Activated CD8-positive, alpha-beta memory T cell treated with anti-CD3 and anti-CD28 coated beads, Interleukin-2, amount 50 U/mL, for 4 hours (primary cell): Measurements from ENCODE around the gene SLC34A3.

Source experiments
- DNase-seq: peaks from one replicate; pipeline ENCODE4 v3.0.0-alpha.2; 2020

SLC34A3 gene

DNA sequence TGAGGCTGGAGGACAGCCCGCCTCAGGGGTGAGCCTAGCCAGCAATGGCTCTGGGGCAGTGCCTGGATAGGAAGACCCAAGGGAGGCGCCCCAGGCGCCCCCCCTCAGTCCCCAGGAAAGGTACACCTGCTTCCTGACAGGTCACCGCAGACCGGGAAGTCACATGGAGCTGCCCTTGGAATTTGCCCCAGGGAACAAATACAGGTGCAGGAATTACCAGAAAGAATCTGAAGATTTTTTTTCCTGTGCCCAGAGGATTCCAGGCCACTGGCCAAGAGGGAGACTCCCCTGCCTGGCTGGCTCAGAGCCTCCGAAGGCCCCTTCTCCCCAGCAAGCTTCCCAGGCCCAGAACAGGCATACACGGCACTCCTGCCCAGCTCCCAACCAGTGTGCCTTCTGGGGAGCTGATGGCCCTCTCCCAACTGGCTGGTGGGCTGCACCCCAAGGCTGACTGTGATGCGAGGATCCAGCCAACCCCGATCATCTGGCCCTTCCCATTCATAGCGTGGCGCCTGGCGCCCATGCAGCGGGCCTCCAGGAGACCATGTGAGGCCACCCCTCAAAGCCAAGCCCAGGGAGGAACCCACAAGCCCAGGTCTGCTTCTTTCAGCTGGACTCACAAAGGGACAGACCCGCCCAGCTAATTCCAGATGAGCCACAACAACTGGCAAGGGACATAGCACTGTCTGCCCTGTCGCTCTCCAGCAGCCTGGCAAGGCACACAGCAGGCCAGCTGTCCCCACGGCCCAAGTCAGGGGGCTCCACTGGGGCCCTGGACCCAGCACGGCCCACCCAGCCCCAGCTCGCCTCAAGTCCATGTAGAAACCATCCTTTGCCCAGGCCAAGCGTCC is 32.4 kb upstream of the SLC34A3 start:
- DNase-seq: no peak

DNA sequence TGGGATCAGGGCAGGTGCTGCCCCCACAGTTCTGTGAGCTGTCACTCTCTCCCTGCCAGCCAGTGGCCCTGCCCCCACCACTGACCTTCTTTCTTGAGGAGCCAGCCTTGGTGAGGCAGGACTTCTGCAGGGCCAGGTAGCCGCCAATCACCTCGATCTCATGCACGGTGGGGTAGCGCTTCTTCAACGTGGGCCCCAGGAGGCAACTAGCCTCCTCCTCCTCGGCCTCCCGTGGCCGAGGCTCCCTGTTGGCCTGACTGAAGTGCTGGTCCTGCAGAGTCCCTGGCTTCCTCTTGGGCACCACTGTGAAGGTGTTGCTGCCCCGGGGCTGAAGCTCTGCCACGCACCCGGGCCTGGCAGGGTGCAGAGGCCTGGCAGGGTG is 31.8 kb upstream of the SLC34A3 start:
- DNase-seq: no peak

DNA sequence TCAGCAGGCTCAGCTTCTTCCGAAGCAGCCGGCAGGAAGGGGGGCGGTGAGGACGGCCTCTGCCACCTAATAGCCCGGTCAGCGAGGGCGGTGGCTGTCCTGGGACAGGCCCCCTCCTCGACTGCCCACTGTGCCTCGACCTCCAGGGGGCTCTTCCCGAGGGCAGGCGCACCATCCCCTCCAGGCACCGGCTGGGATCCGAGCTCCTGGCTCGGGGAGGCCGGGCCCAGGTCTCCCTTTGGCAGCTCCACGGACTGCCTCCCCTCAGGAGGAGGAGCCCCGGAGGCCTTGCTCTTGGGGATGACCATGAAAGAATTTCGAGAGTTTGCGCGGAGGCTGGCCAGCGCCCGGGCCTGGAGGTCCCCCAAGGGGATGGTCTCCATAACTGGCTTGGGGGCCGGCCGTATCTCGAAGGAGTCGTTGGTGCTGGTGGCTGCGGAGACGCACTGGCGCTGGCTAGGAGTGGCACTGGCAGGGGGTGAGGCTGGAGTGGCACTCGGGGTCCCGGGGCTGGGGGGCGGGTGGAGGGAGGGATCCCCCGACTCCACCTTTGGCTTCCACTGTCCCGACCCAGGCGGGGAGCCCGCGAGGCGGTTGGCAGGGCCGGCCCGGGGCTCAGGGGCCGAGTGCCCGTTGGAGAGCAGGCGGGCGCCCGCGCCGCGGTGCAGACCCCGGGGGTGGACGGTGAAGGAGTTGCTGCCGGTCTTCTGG is 31.1 kb upstream of the SLC34A3 start:
- no peak for DNase-seq

DNA sequence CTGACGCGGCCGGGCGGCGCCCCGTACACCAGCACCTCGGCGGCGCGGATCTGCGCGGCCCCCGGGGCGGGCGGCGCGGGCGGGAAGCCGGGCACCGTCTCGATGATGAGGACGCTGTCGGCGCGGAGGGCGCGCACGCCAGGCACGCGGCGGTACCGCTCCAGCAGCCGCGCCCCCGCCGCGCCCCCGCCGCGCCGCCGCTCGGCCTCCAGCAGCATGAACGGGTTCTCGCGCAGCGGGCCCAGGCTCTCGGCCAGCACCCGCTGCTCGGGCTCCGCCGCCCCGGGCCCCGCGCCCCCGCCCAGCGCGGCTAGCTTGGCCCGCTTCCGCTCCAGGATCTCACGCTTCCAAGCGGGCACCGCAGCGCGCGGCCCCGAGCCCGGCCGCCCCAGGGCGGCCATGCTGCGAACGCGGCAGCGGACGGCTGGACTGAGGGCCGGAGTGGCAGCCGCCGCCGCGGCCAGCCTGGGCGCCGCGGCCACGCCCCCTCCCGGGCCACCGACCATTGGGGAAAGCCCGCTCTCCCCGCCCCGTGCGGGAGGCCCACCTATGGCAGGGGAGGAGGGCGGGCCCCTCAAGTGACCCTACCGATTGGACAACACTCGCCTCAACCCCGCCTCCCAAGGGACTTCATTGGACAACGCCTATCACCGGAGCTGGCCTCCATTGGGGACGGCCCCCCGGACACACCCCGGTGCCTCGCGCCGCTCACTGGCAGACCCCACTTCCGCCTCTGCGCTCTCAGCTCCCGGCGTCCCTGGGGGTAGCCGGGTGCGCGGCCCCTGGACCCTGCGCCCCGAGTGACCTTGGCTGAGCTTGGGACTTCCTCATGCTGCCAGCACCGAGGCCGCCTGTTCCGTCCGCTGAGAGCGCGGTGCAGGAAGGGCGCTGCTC is 30.1 kb upstream of the SLC34A3 start, which contains the start of gene TPRN:
Gene TPRN, minus strand, starts transcription at position 431 of the 894 bp plus-strand sequence. Its CDS starts 30 bp downstream, at position 401.
- peak; percentile 98 for DNase-seq

DNA sequence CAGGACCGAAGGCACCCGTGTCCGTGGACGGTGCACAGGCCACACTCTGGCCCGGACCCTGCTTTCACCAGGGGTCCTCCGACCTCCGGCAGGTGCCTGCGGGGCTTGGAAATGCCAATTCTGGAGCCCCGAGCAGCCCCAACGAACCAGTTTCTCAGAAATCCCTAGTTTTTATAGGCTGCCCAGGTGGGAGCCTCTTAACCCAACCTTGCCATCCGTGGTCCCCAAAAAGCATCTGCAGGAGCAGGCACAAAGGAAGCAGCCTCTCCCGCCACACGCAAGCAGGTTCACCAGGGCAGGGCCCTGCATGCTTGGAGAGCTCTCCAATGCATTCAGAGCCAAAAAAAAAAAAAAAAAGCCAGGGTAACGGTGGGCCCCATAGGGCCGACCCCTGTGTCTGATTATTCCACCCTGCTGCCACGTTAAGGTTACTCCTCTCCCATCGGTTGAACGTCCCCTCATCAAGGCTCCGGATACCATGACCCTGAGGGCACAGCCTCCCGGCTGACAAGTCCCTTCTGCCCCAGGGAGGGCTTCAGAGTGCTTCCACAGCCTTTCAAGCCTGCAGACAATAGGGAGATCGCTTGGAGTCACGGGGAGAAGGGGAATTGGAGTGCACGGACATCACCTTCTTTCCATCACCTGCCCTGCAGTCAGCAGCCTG is 29.4 kb upstream of the SLC34A3 start:
- DNase-seq: no peak

DNA sequence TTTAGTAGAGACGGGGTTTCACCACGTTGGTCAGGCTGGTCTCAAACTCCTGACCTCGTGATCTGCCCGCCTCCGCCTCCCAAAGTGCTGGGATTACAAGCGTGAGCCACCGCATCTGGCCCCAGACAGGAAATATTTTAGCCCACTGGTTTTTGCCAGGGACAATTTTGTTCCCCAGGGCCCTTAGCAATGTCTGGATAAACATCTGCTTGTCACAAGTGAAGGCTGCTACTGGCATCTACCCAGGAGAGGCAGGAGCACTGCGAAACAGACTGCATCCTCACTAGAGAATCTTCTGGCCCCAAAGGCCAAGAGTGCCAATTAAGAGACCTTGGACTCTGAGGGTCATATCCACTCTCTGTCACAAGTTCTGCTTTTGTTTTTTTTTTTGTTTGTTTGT is 27.7 kb upstream of the SLC34A3 start:
- DNase-seq: no peak

DNA sequence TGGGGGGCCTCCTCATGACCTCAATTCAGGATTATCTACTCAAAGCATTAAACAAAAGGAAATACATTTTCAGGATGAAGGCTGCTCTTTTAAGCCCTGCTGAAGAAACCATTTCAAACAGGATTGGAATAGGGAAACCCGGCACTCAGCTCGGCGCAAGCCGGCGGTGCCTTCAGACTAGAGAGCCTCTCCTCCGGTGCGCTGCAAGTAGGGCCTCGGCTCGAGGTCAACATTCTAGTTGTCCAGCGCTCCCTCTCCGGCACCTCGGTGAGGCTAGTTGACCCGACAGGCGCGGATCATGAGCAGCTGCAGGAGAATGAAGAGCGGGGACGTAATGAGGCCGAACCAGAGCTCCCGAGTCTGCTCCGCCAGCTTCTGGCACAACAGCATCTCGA is 26.0 kb upstream of the SLC34A3 start:
- no peak for DNase-seq

DNA sequence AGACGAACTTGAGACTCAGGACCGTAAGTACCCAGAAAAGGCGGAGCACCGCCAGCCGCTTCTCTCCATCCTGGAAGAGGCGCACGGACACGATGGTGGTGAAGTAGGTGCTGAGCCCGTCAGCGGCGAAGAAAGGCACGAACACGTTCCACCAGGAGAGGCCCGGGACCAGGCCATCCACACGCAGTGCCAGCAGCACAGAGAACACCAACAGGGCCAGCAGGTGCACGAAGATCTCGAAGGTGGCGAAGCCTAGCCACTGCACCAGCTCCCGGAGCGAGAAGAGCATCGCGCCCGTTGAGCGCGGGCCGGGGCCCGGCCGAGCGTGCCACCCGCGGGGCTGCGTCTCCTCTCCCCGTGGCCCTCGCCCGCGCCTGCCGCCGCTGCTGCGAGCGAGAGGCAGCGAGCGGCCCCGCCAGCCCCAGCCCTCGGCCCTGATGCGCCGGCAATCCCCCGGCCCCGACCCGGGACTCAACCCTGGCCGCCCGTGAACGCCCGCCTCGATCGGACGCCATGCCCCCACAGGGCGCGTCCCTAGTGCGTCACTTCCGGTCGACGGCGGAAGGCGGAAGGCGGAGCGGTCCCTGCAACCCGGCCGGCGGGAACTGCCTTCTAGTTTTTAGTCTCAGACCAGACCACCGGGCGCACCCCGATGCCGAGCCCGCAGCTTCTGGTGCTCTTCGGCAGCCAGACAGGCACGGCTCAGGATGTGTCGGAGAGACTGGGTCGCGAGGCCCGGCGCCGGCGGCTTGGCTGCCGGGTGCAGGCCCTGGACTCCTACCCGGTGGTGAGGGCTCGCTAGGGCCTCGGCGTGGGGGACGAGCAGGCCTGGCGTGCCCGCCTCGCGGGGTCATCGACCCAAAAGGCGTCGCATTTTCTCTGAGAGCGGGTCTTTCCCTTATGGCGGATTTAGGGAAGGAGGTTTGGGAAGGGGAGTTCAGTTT is 25.3 kb upstream of the SLC34A3 start, which contains the start of the genes NDOR1 and TMEM203:
Gene NDOR1, plus strand, starts transcription at position 575 of the 944 bp plus-strand sequence. Its CDS starts 78 bp downstream, at position 653.
Gene TMEM203, minus strand, starts transcription at position 523 of the 944 bp plus-strand sequence. Its CDS starts 234 bp downstream, at position 289.
- DNase-seq: peak; percentile 94

DNA sequence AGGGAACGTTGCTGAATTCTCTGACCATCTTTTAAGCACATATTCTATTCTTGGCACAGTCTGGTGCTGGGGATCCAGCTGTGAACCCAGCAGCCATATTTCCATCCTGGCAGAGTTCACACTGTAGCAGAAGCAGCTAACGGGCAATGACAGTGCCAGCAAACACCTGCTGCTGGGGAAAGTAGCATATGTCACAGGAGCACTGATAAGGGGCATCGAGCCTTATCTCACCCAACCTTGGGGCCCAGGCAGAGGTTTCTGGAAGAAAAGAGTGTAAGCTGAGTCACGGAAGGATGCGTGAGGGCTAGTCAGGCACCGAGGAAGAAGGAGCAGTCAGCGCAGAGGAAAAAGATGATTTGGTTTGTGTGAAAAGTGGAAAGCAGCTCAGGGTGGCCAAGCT is 24.1 kb upstream of the SLC34A3 start:
- DNase-seq: no peak

DNA sequence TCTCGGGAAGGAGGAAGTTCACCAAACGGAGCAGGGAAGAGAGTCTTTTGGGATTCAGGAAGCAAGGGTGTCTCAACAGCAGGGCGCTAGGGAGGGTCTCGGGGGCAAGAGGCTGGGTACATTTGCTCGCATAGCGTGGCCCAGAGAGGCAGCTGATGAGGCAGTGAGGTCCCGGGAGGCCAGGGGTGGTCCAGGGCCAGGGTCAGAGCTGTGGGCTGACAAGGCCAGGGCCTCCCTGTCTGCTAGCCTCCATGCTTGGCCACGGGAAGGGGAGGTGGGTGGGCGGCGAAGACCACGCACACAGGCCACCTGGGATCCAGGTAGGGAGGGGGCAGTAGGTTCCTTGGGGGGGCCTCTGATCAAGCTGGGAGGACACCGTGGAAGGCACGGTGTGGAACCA is 19.2 kb upstream of the SLC34A3 start:
- DNase-seq: no peak

DNA sequence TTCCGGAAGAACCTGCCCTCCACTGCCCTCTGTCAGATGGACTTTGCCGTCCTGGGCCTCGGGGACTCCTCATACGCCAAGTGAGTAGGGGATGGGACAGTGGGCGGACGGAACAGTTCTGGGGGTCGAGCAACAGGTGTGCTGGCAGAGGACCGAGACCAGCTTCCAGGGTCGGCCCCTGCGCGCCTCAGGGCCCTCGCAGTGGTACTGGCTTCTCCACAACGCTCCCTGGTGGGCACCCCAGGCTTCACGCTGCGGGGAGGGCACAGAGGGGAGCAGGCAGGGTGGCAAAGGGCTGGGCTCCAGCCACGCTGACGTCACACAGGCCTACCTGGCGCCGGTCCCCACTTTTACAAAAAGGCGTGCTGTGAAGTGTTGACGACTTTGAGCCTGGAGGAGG is 18.2 kb upstream of the SLC34A3 start:
- no peak for DNase-seq

DNA sequence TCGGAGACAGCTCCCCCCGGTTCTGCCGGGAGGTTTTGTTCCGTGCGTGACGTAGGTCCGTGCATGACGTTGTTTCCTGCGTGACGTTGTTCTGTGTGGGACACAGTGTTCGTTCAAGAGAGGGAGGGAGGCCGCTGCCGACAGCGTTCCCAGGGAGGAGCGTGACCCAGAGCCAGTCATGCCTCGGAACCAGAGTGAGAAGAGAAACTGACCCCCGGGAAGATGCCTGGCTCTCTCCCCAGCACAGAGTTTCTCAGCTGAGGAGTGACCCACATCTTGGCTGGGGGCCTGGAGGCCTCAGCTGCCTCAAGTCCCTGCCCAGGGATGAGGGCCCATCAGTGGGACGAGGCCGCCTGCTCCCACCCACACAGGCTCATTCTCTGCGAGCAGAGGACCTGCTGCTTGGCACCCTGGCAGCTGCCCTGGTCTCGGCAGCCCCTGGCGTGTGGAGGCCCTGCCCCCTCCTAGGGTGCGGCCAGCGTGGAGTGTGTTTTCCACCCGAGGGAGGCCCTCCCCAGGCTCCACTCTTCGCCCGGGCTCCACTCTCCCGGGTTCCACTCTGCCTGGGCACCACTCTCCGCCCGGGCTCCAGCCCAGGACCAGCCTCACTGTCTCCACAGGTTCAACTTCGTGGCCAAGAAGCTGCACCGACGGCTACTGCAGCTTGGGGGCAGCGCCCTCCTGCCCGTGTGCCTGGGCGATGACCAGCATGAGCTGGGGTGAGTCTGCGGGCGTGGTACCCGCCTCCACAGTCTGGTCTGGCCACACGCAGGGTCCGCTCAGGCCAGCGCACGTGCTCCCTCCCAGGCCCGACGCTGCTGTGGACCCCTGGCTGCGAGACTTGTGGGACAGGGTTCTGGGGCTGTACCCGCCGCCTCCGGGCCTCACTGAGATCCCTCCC is 17.3 kb upstream of the SLC34A3 start:
- no peak for DNase-seq

DNA sequence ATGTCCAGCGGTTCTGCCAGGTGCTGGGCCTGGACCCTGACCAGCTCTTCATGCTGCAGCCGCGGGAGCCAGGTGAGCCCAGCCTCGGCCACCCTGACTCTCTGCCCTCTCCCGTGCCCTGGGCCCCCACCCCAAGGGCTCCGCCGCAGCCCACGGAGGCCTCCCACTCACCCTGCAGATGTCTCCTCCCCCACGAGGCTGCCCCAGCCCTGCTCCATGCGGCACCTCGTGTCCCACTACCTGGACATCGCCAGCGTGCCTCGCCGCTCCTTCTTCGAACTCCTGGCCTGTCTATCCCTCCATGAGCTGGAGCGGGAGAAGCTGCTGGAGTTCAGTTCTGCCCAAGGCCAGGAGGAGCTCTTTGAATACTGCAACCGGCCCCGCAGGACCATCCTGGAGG is 16.1 kb upstream of the SLC34A3 start:
- DNase-seq: no peak

DNA sequence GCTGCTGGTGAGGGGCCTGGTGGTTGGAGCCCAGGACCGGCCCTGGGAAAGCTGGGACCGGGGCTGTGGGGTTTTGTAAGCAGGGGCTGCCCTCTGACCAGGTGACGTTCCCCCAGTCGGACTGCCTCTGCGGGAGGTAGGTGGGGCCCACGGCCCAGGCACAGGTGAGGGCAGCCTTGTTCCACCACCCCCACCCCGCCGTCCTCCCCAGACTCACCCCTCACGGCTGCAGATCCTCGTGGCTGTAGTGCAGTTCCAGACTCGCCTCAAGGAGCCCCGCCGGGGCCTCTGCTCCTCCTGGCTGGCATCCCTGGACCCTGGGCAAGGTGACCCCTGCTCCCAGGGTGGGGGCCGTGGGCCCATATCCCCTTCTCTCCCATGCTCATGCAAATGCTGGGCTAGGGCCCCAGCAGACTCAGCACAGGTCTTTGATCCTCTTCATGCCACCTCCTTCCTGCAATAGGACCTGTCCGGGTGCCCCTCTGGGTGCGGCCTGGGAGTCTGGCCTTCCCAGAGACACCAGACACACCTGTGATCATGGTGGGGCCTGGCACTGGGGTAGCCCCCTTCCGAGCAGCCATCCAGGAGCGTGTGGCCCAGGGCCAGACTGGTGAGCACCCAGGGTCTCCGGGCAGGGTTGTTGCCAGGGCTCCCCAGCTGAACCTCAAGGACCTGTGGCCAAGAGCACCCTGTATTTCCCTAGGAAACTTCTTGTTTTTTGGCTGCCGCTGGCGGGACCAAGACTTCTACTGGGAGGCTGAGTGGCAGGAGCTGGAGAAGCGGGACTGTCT is 15.3 kb upstream of the SLC34A3 start:
- DNase-seq: no peak

DNA sequence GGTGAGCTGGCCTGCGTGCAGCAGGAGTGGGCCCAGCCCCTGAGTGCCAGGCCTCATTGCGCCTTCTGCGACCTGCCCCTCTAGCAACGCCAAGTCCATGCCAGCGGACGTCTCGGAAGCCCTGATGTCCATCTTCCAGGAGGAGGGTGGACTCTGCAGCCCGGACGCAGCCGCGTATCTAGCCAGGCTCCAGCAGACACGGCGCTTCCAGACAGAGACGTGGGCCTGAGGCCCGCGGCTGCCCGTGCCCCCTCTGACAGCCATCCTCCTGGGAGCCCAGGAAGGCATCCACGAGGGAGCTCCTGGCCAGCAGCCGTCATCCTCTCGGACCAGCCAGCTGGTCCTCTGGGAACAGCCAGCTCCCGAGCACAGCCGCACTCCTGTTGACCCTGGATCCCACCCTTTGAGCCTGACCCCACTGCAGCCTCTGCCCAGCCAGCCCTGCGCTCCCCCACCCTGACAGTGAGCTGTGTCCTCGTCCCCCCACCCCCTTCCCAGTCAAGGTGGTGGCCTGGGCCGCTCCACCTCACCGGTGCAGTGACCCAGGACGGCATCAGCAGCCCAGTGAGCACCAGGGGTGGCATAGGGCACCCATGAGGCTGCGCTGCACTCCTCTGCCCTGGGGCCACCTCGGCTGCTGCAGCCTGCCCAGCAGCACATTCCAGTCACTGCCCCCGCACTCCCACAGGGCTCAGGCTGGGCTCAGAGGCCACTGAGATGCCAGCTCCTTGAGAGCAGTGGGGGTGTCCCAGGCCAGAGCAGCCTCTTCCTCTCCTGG is 14.3 kb upstream of the SLC34A3 start:
- DNase-seq: no peak

DNA sequence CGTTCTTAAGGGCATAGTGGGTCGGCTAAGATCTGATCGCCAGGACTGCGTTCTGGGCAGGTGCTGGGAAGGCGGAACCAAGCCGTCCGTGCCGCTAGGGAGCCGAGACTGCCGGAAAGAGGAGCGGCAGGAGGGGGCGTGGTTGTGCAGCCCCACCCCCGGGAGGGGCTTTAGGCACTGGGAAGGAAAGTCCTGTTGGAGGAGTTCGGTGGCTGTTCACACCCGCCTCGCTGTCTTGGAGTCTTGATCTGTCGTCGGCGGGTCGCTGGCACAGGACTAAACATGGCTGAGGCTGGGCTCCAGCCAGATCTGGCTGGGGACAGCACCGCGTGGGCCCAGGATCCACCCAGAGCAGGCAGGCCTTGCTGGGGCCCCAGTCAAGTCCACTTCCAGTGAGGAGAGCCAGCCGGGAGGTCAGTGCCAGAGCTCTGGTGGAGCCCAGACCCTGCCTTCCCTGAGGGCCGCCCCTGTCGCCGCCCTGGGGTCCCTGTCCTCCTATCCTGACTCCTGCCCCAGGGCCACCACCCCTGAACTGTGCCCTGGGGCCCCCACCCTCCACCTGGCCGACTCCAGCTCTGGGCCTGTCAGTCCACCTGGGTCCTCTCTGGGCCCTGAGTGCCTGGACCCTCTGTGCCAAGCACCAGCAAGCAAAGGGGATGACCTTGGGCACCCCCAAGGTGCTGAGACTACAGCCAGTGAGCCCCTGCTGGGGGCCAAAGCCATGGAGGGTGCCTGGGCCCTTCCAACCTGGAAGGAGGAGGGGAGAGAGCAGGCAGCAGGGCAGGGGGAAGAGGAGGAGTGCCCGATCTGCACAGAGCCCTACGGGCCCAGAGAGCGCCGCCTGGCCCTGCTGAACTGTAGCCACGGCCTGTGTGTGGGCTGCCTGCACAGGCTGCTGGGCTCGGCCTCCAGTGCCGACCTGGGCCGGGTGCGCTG is 13.2 kb upstream of the SLC34A3 start:
- DNase-seq: no peak

DNA sequence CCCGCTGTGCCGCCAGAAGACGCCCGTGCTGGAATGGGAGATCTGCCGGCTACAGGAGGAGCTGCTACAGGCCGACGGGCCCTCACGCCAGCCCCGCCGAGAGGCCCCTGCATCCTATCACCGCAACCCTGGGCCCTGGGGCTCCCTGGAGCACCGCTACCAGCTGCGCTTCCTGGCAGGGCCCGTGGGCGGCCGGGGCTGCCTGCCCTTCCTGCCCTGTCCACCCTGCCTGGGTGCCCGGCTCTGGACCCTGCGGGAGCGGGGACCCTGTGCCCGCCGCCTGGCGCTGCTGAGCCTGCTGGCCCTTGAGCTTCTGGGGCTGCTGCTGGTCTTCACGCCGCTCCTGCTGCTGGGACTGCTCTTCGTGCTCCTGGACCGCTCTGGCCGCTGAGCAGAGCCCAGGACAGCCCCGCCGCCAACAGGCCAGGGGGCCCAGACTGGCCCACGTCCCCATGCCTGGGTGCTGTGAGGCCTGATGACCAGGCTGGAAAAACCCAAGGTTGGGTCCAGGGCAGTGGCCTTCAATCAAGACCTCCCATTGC is 12.4 kb upstream of the SLC34A3 start:
- DNase-seq: no peak
